ENCODE data around the gene IL20. TPM values are rescaled to one million over a fixed set of nuclear protein-coding genes. Genes with fewer than 3 reads are reported as not detected.
A peak's percentile ranks its signal among the peaks of the same experiment; 100 is the strongest.

The IL20 gene
- total RNA-seq (2014; rRNA removed; shearing (Covaris generic)), result not detected in 2 replicates

DNA sequence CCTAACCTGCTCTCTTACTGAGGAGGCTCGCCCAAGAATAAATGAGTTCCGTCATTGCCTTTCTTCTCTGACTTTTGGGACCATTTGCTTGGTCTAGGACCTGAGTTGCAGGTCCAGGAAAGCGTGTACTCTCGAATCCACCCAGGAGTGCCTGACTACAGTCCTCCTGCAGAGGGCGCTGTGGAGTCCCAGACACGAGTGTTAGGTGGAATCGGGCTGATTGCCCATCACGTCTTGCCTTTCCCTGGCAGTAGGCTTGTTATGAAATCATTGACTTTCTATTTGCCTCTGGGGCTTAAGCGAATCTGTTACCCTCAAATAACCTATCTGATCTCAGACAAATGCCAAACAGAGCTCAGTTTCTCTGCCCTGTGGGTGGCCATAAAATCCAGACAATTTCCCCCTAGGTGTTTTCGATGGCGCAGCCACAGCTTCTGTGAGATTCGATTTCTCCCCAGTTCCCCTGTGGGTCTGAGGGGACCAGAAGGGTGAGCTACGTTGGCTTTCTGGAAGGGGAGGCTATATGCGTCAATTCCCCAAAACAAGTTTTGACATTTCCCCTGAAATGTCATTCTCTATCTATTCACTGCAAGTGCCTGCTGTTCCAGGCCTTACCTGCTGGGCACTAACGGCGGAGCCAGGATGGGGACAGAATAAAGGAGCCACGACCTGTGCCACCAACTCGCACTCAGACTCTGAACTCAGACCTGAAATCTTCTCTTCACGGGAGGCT, at the start of gene IL20:
Gene IL20, plus strand, starts transcription at position 685 of the 733 bp plus-strand sequence. CDS start 230 bp downstream, outside the sequence.
- DNase-seq (ENCODE audit: low spot score), result peak; percentile 45
- in situ Hi-C loops (cut with HindIII; ENCODE audit: low sequenced_read_pairs), result no loop called here

- in situ Hi-C loops (cut with HindIII; ENCODE audit: low sequenced_read_pairs), result no loop called here
- no peak for DNase-seq (ENCODE audit: low spot score)
Observed at GRCh38 chr1:206816390-206817287, 48.8 kb upstream of the IL20 start.

DNA sequence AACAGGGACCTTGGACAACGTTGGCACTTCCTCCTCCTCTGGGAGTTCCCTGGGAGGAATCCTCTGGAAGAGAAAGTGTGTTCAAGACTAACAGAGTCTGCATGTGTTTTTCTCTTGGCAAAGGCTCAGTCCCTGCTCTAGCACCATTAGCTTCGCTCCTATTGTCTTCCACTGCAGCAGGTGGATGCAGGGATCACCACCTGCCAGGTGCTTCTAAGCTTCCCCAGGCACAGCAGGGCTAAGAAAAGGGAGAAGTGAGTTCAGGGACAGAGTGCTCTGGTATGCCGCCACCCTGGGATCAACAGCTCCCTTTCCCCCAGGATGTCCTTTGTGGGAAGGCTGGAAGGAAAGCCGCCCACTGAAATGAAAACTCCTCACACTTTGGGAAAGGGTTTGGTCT, 43.9 kb upstream of the IL20 start:
- in situ Hi-C loops (cut with HindIII; ENCODE audit: low sequenced_read_pairs), result no loop called here
- DNase-seq (ENCODE audit: low spot score), result no peak

GRCh38 chr1:206823727-206824126, 41.7 kb upstream of the IL20 start:
- in situ Hi-C loops (cut with HindIII; ENCODE audit: low sequenced_read_pairs), result no loop called here
- no peak for DNase-seq (ENCODE audit: low spot score)

DNA sequence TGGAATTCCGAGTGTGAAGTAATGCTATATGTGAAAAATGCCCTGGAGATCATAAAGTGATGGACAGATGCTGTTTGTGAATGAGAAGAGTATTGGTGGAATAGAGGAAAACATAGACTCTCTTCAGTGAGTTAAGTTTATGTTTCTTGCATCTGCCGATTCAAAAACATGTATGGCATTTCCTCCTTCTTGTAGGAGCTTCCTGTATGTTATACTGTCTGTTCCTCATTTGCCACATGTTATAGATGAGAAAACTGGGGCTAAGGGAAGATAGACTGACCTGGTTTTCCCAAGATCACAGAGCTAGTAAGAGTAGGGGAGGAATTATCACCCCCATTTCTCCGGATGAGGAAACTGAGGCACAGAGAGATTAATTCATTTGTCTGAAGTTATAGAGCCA, 41.1 kb upstream of the IL20 start:
- in situ Hi-C loops (cut with HindIII; ENCODE audit: low sequenced_read_pairs), result no loop called here

GRCh38 chr1:206826394-206826793, 39.0 kb upstream of the IL20 start:
- DNase-seq (ENCODE audit: low spot score), result no peak
- in situ Hi-C loops (cut with HindIII; ENCODE audit: low sequenced_read_pairs), result no loop called here

More for the DNA sequence above, 41.1 kb upstream of the IL20 start:
- no peak for DNase-seq (ENCODE audit: low spot score)

GRCh38 chr1:206828061-206828460, 37.4 kb upstream of the IL20 start:
- no peak for DNase-seq (ENCODE audit: low spot score)
- in situ Hi-C loops (cut with HindIII; ENCODE audit: low sequenced_read_pairs), result no loop called here

GRCh38 chr1:206828765-206829164, 36.7 kb upstream of the IL20 start:
- in situ Hi-C loops (cut with HindIII; ENCODE audit: low sequenced_read_pairs), result no loop called here
- no peak for DNase-seq (ENCODE audit: low spot score)

GRCh38 chr1:206829282-206829681, 36.1 kb upstream of the IL20 start:
- DNase-seq (ENCODE audit: low spot score), result no peak
- in situ Hi-C loops (cut with HindIII; ENCODE audit: low sequenced_read_pairs), result no loop called here

- no peak for DNase-seq (ENCODE audit: low spot score)
- in situ Hi-C loops (cut with HindIII; ENCODE audit: low sequenced_read_pairs), result no loop called here
Observed at GRCh38 chr1:206829875-206830274, 35.5 kb upstream of the IL20 start.

GRCh38 chr1:206831650-206832049, 33.8 kb upstream of the IL20 start:
- no peak for DNase-seq (ENCODE audit: low spot score)
- in situ Hi-C loops (cut with HindIII; ENCODE audit: low sequenced_read_pairs), result no loop called here

DNA sequence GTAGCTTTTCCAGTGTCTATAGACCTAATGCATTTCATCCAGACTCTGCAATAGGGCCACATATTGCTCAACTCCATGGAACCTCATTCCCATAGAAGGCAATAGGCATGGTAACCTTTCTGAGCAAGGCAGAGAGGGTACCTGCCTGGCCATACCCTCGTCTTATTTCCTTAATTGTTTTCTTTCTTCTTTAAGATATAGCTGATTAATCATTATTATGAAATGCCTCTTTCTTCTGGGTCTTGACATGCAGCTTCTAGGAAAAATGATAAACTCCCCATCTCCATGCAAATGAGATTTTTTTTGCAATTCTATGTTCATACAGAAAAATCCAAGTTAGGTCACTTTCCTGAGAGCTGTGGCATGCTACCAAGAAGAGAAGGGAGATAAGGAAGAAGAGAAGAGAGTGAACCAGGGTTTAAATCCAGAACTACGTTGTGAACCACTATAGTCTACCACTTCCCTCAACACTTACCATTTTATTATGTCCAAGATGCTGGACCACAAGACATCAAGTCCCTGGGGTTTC, 33.0 kb upstream of the IL20 start:
- no peak for DNase-seq (ENCODE audit: low spot score)
- in situ Hi-C loops (cut with HindIII; ENCODE audit: low sequenced_read_pairs), result no loop called here

- in situ Hi-C loops (cut with HindIII; ENCODE audit: low sequenced_read_pairs), result no loop called here
- DNase-seq (ENCODE audit: low spot score), result no peak
Observed at GRCh38 chr1:206833106-206833680, 32.2 kb upstream of the IL20 start.

GRCh38 chr1:206833801-206834200, 31.6 kb upstream of the IL20 start:
- in situ Hi-C loops (cut with HindIII; ENCODE audit: low sequenced_read_pairs), result no loop called here
- no peak for DNase-seq (ENCODE audit: low spot score)

GRCh38 chr1:206834217-206834616, 31.2 kb upstream of the IL20 start:
- no peak for DNase-seq (ENCODE audit: low spot score)
- in situ Hi-C loops (cut with HindIII; ENCODE audit: low sequenced_read_pairs), result no loop called here

DNA sequence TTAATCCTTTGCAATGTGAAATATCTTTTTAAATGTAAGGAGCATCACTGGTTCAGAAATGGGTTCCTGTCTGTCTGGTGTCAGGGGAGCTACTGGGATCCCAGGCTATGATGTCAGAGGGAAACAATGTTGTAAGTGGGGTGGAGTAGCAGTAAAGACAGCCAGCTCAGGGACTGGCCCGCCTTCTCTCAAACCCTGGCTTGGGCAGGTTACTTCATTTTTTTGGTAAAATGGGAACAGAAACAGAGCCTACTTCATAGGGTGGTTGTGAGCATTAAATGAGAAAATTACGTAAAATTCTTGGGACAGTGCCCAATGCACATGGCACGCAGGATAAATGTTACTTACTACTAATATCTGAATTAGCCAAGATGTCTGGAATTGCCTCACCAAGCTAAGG, 30.7 kb upstream of the IL20 start:
- DNase-seq (ENCODE audit: low spot score), result no peak
- in situ Hi-C loops (cut with HindIII; ENCODE audit: low sequenced_read_pairs), result no loop called here

GRCh38 chr1:206835186-206835585, 30.2 kb upstream of the IL20 start:
- DNase-seq (ENCODE audit: low spot score), result no peak
- in situ Hi-C loops (cut with HindIII; ENCODE audit: low sequenced_read_pairs), result no loop called here

- DNase-seq (ENCODE audit: low spot score), result no peak
- in situ Hi-C loops (cut with HindIII; ENCODE audit: low sequenced_read_pairs), result no loop called here
Observed at GRCh38 chr1:206836111-206836510, 29.3 kb upstream of the IL20 start.

- DNase-seq (ENCODE audit: low spot score), result no peak
- in situ Hi-C loops (cut with HindIII; ENCODE audit: low sequenced_read_pairs), result no loop called here
Observed at GRCh38 chr1:206839006-206839560, 26.3 kb upstream of the IL20 start.

- in situ Hi-C loops (cut with HindIII; ENCODE audit: low sequenced_read_pairs), result no loop called here
- DNase-seq (ENCODE audit: low spot score), result no peak
Observed at GRCh38 chr1:206839857-206840256, 25.6 kb upstream of the IL20 start.
